HG02970 (cell line): ENCODE results near the gene CRYBA2.

Experiments used
- ATAC-seq: cut with Tn5 transposase; IDR thresholded peaks from one replicate; pipeline ENCODE4 v1.9.1; 2021; ENCODE audit warnings: mild to moderate bottlenecking, moderate library complexity, moderate number of reproducible peaks; ENCODE audit not compliant: unreplicated experiment, low FRiP score

Gene CRYBA2

DNA sequence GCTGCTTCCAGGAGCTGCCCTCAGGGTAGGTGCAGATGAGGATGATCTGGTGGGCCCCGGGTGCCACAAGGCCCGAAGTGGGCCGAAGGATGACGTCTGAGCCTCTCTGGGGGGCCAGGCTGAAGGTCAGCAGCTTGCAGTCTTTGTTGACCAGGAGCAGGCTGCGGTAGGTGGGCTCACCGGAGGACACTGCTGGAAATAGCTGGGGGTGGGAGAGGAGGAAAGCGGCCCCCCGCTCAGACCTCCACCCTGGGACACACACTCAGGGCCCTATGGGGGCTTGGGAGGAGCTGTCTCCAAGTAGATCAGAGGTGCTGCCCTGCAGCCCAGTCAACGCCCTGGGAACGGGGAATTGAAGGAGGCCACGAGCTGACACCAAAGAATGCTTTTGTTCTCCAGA is 30.8 kb upstream of the CRYBA2 start:
- no peak for ATAC-seq

DNA sequence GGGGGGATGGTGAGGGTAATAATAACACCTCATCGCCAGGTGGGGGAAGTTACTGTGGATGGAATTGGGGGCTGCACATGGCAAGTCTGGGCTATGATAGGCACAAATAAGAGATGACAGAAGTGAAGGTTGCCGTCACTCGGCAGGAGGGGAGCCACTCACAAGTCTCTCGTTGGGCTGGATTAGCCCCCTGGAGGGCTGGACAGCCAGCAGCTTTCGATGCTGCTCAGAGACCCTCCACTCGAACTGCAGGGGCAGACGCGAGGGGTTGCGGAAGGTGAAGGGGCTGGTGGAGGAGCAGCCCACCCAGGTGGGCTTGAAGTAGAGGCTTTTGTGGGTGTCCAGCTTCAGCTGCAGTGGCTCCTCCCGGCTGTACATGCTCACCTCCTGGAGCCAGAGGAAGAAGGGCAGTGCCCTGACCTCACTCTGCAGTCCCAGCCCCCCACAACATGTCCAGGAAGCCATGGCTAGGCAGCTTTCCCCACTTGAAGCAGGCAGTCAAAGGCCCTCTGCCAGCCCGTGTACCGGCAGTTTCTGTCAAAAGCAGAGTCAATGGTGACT is 29.9 kb upstream of the CRYBA2 start:
- ATAC-seq, result no peak

DNA sequence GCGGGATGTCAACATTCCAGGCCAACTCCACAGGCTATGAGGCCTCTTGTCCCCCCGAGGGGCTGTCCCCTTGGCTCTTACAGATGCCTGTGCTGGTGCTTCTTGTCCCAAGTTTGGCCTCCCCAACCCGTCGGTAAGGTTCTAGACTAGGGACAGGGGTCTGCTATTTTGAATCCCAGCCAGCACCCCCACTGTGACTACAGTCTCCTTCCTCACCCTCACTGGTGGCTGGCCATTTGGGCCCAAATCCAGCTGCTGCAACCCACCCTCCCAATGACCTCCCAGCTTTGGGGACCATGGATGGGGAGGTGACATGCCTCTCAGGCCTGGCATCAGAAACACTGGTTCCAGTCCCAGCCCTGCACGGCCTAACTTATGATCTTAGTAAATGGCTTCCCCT is 29.4 kb upstream of the CRYBA2 start:
- ATAC-seq, result no peak

GRCh38 chr2:219022041-219022440 is 28.8 kb upstream of the CRYBA2 start:
- ATAC-seq, result no peak

- ATAC-seq, result no peak
Observed at GRCh38 chr2:219021591-219021990, 28.4 kb upstream of the CRYBA2 start.

GRCh38 chr2:219020604-219021365 is 27.6 kb upstream of the CRYBA2 start:
- no peak for ATAC-seq

GRCh38 chr2:219019436-219019835 is 26.2 kb upstream of the CRYBA2 start:
- no peak for ATAC-seq

- no peak for ATAC-seq
Observed at GRCh38 chr2:219018726-219019125, 25.5 kb upstream of the CRYBA2 start.

DNA sequence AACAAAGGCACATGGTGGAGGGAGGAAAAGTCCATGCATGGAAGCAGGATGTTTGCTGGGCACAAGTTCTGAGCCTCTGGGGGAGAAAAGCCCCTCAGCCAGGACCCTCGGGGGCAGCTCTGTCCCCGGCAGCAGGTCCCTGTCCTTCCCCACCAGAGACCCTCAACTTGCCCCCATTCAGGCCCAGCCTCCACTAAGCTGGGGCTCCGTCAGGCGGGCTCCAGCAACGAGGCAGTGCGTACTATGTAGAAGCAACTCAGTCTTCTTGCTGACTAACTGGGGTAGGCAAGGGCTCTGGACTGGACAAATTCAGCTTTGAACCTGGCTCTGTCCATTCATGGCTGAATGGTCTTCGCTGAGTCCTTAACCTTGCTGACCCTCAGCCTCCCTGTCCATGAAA is 25.1 kb upstream of the CRYBA2 start:
- no peak for ATAC-seq

DNA sequence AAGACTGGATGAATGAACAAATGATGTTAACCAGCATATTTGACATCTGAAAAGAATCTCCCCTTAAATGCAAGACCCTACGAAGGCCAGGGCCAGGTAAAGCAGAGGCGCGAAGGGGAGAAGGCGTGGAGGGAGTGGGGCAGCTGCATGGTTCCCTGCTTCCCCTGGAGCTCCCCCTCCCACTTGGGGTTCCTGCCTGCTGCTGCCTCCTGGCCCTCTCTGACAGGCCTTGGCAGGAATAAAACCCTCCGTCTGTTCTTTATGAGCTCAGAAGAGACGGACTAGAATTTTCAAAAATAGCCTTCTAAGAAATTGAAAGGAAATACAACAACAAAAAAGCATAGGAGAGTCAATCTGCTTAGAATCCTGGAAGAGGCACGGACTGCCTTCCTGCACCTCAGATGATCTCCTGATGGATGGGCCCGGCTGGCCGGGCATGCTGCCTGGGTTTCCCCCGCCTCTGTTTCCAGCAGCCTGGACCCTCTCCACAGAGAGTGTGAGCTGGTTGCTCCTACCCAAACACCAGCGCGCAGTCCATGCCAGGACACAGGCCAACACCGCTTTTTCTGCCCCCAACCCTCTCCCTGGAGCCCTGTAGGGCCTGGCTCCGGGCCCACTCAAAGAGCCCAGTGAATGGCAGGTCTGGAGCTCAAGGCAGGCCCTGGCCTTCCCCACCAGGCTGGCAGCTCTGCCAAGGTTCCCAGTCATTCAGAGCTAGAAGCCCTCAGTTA is 24.1 kb upstream of the CRYBA2 start:
- no peak for ATAC-seq

DNA sequence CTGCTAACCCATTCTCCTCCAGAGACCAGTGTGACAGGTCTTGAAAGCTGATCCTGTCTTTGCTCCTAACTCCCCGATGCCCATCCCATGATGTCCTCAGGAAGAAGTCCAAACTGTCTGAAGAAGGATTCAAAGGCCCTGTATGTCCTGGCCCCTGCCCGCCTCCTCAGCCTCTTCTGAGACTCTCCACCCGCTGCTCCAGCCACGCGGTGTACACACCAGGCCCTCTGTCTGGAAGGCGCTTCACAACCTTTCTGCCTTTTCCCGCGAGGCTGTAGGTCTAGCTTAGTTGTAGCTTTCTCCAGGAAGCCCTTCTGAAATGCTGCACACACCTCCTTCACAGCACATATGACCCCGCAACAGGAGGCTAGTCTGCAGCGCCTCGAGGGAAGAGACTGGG is 23.5 kb upstream of the CRYBA2 start:
- no peak for ATAC-seq

DNA sequence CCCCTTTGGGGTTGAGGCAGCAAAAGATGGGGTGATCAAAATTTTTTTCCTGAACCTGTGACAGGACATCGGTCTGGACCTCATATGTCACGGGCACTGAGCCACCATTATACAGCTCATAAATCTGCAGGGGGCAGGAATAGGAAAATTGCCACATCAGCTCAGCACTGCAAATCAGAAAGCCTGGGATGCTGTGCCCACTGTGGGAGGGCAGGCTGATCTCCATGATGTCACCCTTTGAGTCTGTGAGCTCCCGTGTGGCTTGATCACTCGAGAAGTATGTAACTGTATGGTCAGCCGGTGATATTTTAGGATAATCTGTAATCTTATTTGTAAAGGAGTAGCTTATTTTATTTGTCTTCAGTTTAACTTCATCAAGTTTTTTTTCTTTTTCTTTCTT is 17.7 kb upstream of the CRYBA2 start:
- ATAC-seq, result no peak

DNA sequence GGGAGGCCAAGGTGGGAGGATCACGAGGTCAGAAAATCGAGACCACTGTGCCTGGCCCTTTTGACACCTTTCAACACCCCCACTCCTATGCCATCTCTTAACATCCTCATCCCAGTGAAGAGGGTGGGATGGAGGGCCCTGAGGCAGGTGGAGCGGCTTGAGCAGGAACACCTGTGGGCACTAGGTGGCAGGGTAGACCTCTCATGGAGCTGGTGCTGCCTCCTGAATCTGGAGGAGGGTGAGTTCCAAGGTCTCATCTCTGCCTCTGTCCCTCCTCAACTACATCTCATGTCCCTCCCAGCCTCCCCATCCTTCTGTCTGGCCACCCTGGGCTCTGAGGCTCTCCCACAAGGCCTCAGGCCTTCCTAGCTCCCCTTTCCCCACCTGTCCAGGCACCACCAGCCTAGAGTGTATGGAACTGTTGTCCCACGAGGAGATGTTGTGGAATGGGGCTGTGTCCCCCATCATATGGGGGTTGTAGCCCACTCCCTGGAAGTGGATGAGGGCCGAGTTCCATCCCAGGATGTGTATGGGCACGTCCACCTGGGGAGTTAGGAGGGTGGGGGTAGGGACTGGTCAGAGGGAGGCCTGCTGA is 17.0 kb upstream of the CRYBA2 start:
- no peak for ATAC-seq

GRCh38 chr2:219009294-219009693 is 16.1 kb upstream of the CRYBA2 start:
- no peak for ATAC-seq

DNA sequence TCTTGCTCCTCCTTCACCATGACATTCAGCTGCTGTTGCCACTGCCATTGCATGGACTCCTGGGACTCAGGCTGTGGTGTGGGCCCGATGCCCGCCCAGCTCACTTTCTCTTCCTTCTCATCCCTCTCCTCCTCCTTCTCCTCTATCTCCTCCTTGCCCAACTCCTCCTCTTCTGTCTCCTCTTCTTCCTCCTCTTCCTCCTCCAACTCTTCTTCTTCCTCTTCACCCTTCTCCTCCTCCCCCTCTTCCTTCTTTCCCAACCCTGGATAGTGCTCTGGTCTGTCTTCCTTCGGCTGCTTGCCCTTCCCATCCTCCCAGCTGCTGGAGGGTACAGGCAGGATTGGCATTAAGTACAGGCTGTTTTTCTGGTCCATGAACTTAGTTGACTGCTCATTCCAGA is 10.8 kb upstream of the CRYBA2 start:
- ATAC-seq, result no peak

DNA sequence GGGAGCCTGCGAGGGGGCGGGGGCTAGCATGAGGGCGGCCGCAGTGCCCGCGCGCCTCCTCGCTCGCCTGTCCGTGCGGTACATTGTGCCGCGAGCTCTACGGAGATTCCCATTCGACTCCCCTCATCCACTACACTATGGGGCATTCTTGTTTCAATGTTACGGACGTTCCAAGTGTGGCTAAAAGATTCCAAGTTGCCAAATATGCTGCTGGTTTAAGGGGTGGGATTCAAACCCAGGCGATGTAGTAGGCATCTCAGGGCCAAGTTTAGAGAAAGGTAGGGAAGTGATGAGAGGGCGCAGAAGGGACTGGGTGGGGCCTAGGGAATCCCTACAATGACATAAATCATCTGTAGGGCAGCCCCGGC is 10.0 kb upstream of the CRYBA2 start:
- ATAC-seq, result no peak

DNA sequence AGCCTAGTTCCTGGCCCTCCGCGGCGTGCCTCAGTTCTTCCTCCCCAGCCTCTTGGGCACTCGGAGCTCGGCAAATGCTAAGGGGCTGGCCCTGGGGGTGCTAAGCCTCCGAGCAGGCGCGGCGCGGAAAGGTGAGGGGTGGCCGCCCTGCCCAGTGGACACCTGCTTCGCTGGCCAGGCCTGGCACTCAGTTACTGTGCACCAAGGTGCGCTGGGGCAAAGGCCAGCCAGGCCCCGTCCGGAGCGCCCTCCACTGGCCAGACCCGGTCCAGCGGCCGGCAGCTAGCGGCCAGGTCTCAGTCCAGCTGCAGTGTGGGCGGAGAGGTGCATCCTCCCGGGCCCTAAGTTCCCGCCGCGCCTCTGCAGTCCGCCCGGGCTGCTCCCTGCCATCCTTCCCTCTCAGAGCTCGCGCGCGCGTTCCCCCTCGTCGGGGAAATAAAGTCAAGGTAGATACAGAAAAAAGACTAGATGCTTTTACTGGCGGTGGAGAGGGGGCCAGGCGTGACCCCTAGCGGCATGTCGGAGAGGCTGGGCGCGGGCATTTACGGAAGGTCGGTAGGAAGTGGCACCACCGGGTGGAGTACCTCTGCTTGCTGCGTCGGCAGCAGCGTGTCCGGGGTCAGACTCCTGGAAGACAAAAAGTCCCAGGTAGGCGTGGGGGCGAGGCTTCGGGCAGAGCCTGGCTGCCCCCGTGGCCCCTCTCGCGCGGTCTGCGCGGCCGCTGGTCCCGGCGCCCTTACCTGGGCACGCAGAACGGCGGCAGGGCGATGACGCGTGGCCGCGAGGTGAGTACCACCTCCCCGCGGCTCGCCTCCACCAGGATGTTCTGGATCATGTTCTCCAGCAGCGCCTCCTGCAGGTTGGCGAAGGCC is 9.4 kb upstream of the CRYBA2 start:
- ATAC-seq, result no peak

DNA sequence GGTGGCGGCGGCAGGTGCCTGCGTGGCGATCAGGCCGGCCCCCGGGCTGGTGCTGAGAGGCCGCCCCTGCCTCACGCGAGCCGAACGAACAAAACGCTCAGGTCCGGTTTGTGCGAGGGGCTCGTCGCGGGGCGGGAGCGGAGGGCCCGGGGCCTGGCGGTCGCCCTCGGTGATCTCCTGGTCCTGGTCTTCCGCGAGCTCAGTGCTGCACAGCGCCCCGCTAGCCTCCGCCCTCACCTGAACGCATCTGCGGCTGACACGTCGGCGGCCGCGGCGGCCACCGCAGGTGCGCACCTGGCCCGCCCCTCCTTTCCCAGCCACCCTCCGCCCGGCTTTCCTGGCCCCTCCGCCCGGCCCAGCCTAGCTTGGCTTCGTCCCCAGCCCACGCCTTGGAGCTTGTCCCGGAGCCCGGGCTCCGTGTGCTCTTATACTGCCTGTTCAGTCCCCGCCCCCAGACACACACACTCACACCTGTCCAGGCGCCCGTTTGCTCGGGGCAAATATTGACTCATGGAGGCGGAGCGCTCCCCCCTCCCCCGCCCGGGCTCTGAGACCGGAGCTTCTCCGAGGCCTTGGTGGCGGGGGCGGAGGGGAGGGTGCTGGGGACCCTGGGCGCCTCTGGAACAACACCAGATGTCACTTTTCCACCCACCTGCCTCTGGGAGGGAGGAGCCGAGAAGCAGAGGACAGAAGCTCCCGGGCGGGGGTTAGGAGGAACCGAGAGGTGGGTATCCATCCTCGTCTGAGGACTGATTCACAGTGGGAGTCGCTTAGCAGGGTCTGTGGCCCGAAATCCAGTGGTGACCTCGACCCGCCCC is 8.6 kb upstream of the CRYBA2 start:
- no peak for ATAC-seq

DNA sequence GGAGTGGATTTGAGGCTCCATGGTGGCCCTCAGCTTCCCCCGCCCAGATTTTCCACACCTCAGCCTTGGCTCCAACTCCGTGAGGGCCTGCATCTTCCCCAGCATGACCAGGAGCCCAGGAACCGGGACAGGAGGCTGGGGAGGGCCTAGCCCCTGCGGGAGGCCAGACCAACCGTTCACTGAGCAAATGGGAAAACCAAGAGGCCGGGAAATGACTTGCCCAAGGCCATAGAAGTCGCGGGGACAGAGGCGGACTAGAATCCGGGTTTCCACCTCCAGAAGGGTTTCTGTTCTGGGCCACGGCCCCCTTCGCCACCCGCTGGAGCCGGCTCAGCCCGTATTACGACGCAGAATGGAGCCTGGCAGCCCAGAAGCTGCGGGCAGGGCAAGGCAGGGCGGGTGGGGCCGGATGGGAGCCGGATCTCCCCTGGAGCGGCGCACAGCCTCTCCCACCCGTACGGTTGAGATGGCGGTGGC is 7.9 kb upstream of the CRYBA2 start:
- no peak for ATAC-seq

DNA sequence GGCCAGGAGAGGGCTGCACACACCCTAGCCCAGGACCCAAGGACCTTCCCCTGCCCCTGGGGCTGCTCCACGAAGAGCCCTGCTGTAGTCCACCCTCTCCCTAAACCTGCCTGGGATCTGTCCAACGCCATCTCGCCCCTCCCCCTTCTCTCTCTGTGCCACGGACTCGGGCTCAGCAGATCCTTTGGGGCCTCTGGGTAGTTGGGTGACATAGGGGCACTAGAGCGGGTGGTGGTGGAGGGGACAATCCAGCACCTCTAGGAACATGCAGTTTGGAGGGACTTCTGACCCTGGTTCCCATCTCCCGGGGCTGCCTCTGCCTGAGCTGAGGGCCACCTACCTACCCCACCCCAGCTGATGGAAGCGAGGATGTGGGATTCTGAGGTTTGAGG is 7.3 kb upstream of the CRYBA2 start:
- ATAC-seq, result no peak
